NCI-H187 treated with DMSO at 0.1 percent for 48 hours (cell line): ENCODE data around the gene NCR1.
"Not testable (repeated sequence)": the region's sequence is repeated elsewhere in the genome, so short reads cannot be mapped to it uniquely, and the experiment has no call there.

Experiments used
- DNase-seq: peaks from one replicate; lab custom pipeline; 2025; lab: John Stamatoyannopoulos, UW

NCR1 gene

GRCh38 chr19:54907899-54908298 is 2.0 kb downstream of the NCR1 start:
- not testable (repeated sequence) for DNase-seq

GRCh38 chr19:54916822-54917221 is 10.9 kb downstream of the NCR1 start:
- no peak for DNase-seq

- no peak for DNase-seq
These were observed 12.6 kb downstream of the NCR1 start for GRCh38 chr19:54918499-54918898.

GRCh38 chr19:54919646-54920563 is 14.0 kb downstream of the NCR1 start:
- not testable (repeated sequence) for DNase-seq

DNA sequence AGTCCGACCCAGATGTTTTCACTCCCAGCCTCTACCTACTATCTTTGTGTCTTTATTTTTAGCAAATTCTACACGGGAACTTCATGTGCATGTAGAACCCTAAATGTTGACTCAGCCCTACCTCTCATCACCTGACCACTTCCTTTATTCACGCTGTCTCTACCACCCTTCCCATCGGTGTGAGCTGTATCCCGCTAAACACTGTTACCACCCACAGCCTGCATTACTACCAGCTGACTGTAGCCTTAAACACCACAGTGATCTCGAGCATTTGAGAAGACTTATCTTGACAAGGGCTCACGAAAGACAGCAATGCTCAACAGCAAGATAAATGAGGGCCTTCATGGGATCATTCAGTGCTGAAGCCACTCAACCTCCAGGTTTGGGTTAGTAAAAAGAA is 15.1 kb downstream of the NCR1 start:
- no peak for DNase-seq

DNA sequence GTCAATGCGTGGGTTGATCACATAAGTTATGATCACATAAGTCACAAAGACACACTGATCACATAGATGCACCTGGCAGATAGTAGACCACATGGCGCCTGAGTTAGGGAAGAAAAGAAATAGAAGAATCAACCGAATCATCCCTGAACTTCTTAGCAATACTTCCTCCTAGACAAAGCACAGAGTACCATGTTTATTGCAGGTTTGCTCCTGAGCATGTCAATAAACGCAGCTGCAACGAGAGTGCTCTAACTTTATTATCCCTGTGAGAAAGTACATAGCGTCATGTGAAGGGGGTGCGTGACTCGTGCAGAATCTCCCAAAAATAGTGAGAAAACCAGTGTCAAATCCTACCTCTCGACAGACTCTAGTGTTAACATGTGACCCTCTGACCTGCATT is 17.3 kb downstream of the NCR1 start:
- DNase-seq: no peak

GRCh38 chr19:54928299-54928698 is 22.4 kb downstream of the NCR1 start:
- DNase-seq: no peak

GRCh38 chr19:54937926-54938325 is 32.0 kb downstream of the NCR1 start:
- no peak for DNase-seq

- DNase-seq: no peak
These were observed 33.0 kb downstream of the NCR1 start for GRCh38 chr19:54938906-54939305.

GRCh38 chr19:54939538-54939937 is 33.6 kb downstream of the NCR1 start:
- not testable (repeated sequence) for DNase-seq

GRCh38 chr19:54943772-54944361 is 37.9 kb downstream of the NCR1 start:
- not testable (repeated sequence) for DNase-seq

- DNase-seq: no peak
These were observed 41.4 kb downstream of the NCR1 start, which contains the start of gene NLRP7 for GRCh38 chr19:54947381-54947780. Gene NLRP7 (minus strand): TSS chr19:54947530.

DNA sequence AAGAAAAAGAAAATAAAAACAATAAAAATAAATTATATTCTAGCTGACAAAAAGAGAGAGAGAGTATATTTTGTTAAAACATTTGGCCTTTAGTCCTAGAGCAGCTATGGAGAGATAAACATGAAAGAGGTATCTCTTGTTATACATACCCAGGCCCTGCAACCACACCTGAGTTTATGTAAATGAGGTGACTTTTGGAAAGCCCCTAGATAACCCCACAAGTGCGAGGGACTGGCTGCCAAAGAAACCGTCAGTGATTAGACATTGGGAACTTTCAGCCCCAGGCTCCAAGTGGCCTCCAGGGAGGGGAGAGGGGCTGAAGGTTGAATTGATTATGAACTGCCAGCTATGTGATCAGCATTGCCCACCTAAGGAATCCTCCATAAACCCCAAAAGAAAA is 43.5 kb downstream of the NCR1 start:
- DNase-seq: no peak

- DNase-seq: not testable (repeated sequence)
These were observed 44.6 kb downstream of the NCR1 start for GRCh38 chr19:54950580-54950979.

GRCh38 chr19:54952591-54953344 is 46.8 kb downstream of the NCR1 start:
- no peak for DNase-seq

- not testable (repeated sequence) for DNase-seq
These were observed 47.4 kb downstream of the NCR1 start for GRCh38 chr19:54953345-54953713.

DNA sequence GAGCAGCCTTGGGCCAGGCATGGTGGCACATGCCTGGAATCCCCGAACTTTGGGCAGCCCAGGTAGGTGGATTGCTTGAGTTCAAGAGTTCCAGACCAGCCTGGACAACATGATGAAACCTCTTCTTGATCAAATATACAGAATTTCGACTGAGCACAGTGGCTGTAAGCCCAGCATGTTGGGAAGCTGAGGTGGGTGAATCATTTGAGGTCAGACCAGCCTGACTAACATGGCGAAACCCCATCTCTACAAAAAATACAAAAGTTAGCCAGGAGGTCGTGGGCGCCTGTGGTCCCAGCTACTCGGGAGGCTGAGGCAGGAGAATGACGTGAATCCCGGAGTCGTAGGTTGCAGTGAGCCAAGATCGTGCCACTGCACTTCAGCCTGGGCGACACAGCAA is 49.4 kb downstream of the NCR1 start:
- DNase-seq: no peak

DNA sequence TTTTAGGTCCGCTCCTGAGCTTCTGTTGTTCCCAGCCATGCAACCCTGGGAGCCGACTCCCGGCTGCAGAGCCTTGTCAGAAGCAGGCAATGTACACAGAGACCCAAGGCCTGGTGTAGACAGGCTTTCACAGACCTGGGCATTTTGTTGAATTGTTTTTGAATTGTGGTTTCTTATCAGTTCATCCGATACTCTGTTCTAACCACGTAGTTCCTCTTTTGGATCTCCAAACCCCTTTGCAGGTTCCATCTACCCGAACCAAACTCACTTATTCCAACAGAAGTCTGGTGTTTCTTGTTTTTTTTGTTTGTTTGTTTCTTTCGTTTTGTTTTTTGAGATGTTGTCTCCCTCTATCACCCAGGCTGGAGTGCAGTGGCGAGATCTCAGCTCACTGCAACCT is 53.9 kb downstream of the NCR1 start:
- DNase-seq: no peak
